Activated CD4-positive, alpha-beta T cell treated with anti-CD3 and anti-CD28 coated beads for 1 hour (primary cell): ENCODE results near the gene ZNF410.
"Not testable (repeated sequence)": the region's sequence is repeated elsewhere in the genome, so short reads cannot be mapped to it uniquely, and the experiment has no call there.

Experiments
- DNase-seq: peaks from one replicate; pipeline ENCODE4 v3.0.0-alpha.2; 2020

Gene ZNF410

GRCh38 chr14:73886449-73887317, at the start of gene ZNF410:
Gene ZNF410 (plus strand): TSS chr14:73886859. CDS start chr14:73892176, 5,317 bp downstream.
- DNase-seq = peak; percentile 78

GRCh38 chr14:73838293-73839034, 48.2 kb upstream of the ZNF410 start:
- not testable (repeated sequence) for DNase-seq

GRCh38 chr14:73842201-73842600, 44.5 kb upstream of the ZNF410 start:
- no peak for DNase-seq

- no peak for DNase-seq
These were observed 43.8 kb upstream of the ZNF410 start for GRCh38 chr14:73842851-73843250.

- DNase-seq = no peak
These were observed 43.4 kb upstream of the ZNF410 start for GRCh38 chr14:73843296-73843695.

- no peak for DNase-seq
These were observed 39.7 kb upstream of the ZNF410 start for GRCh38 chr14:73846947-73847346.

- no peak for DNase-seq
These were observed 35.7 kb upstream of the ZNF410 start for GRCh38 chr14:73851000-73851399.

GRCh38 chr14:73851567-73852382, 34.9 kb upstream of the ZNF410 start, which contains the start of gene PTGR2:
Gene PTGR2 (plus strand): TSS chr14:73851831. CDS start chr14:73858863, 7,032 bp downstream.
- peak; percentile 81 for DNase-seq

GRCh38 chr14:73859145-73859544, 27.5 kb upstream of the ZNF410 start:
- DNase-seq = no peak

- no peak for DNase-seq
These were observed 25.6 kb upstream of the ZNF410 start for GRCh38 chr14:73861073-73861472.

- DNase-seq = no peak
These were observed 24.2 kb upstream of the ZNF410 start for GRCh38 chr14:73862480-73862879.

- DNase-seq = no peak
These were observed 23.4 kb upstream of the ZNF410 start for GRCh38 chr14:73863209-73863608.

- DNase-seq = no peak
These were observed 21.0 kb upstream of the ZNF410 start for GRCh38 chr14:73865534-73866113.

- DNase-seq = not testable (repeated sequence)
These were observed 16.9 kb upstream of the ZNF410 start for GRCh38 chr14:73869754-73870153.

GRCh38 chr14:73870525-73871235, 16.0 kb upstream of the ZNF410 start:
- no peak for DNase-seq

- no peak for DNase-seq
These were observed 13.0 kb upstream of the ZNF410 start for GRCh38 chr14:73873660-73874059.

- DNase-seq = no peak
These were observed 8.9 kb upstream of the ZNF410 start for GRCh38 chr14:73877790-73878189.

- no peak for DNase-seq
These were observed 8.2 kb upstream of the ZNF410 start for GRCh38 chr14:73878436-73878835.

GRCh38 chr14:73879027-73879426, 7.6 kb upstream of the ZNF410 start:
- no peak for DNase-seq

GRCh38 chr14:73884438-73885190, 2.0 kb upstream of the ZNF410 start:
- no peak for DNase-seq

GRCh38 chr14:73887318-73887616, 608 bp downstream of the ZNF410 start:
- no peak for DNase-seq
